ENCODE results near the gene ZSCAN5B. TPM values are rescaled to one million over a fixed set of nuclear protein-coding genes. Genes with fewer than 3 reads are reported as not detected.
A peak's percentile ranks its signal among the peaks of the same experiment; 100 is the strongest.

The ZSCAN5B gene
- total and polyA plus RNA-seq, 2 of the 13 experiments (the other 11 are each of a cell fraction or from before 2014, with no cell fraction given) = not detected

- TF ChIP-seq, protein P1, sequence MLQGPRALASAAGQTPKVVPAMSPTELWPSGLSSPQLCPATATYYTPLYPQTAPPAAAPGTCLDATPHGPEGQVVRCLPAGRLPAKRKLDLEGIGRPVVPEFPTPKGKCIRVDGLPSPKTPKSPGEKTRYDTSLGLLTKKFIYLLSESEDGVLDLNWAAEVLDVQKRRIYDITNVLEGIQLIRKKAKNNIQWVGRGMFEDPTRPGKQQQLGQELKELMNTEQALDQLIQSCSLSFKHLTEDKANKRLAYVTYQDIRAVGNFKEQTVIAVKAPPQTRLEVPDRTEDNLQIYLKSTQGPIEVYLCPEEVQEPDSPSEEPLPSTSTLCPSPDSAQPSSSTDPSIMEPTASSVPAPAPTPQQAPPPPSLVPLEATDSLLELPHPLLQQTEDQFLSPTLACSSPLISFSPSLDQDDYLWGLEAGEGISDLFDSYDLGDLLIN (CRISPR knock-in tag; IDR thresholded peaks at IDR 0.05; ENCODE audit: borderline replicate concordance) = no peak
- TF ChIP-seq POLR2A (IDR thresholded peaks at IDR 0.05; ENCODE audit: insufficient read depth in 1 of 2, low read depth in 2 of 2, low read length in 2 of 2) = peak; percentile 75 to 92
- TF ChIP-seq NRL (CRISPR knock-in tag; IDR thresholded peaks at IDR 0.05; ENCODE audit: borderline replicate concordance) = no peak
- TF ChIP-seq ZNF772 (CRISPR knock-in tag; IDR thresholded peaks at IDR 0.05) = peak; percentile 59; the same call in 1 of the 2 replicates
- TF ChIP-seq, protein P2, sequence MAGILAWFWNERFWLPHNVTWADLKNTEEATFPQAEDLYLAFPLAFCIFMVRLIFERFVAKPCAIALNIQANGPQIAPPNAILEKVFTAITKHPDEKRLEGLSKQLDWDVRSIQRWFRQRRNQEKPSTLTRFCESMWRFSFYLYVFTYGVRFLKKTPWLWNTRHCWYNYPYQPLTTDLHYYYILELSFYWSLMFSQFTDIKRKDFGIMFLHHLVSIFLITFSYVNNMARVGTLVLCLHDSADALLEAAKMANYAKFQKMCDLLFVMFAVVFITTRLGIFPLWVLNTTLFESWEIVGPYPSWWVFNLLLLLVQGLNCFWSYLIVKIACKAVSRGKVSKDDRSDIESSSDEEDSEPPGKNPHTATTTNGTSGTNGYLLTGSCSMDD (CRISPR knock-in tag; IDR thresholded peaks at IDR 0.05) = no peak
- TF ChIP-seq, protein P3, sequence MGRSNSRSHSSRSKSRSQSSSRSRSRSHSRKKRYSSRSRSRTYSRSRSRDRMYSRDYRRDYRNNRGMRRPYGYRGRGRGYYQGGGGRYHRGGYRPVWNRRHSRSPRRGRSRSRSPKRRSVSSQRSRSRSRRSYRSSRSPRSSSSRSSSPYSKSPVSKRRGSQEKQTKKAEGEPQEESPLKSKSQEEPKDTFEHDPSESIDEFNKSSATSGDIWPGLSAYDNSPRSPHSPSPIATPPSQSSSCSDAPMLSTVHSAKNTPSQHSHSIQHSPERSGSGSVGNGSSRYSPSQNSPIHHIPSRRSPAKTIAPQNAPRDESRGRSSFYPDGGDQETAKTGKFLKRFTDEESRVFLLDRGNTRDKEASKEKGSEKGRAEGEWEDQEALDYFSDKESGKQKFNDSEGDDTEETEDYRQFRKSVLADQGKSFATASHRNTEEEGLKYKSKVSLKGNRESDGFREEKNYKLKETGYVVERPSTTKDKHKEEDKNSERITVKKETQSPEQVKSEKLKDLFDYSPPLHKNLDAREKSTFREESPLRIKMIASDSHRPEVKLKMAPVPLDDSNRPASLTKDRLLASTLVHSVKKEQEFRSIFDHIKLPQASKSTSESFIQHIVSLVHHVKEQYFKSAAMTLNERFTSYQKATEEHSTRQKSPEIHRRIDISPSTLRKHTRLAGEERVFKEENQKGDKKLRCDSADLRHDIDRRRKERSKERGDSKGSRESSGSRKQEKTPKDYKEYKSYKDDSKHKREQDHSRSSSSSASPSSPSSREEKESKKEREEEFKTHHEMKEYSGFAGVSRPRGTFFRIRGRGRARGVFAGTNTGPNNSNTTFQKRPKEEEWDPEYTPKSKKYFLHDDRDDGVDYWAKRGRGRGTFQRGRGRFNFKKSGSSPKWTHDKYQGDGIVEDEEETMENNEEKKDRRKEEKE (IDR thresholded peaks at IDR 0.05) = no peak
- TF ChIP-seq ATF4 (CRISPR knock-in tag; IDR thresholded peaks at IDR 0.05) = peak in 1 of 2 experiments; percentile 78; a peak in 1 of 4 replicates
- TF ChIP-seq ZNF724P (CRISPR knock-in tag; IDR thresholded peaks at IDR 0.05; ENCODE audit: borderline replicate concordance) = 0 out of 2 replicates have a peak, but pooled peaks have one; percentile 25
- TF ChIP-seq, protein P4, sequence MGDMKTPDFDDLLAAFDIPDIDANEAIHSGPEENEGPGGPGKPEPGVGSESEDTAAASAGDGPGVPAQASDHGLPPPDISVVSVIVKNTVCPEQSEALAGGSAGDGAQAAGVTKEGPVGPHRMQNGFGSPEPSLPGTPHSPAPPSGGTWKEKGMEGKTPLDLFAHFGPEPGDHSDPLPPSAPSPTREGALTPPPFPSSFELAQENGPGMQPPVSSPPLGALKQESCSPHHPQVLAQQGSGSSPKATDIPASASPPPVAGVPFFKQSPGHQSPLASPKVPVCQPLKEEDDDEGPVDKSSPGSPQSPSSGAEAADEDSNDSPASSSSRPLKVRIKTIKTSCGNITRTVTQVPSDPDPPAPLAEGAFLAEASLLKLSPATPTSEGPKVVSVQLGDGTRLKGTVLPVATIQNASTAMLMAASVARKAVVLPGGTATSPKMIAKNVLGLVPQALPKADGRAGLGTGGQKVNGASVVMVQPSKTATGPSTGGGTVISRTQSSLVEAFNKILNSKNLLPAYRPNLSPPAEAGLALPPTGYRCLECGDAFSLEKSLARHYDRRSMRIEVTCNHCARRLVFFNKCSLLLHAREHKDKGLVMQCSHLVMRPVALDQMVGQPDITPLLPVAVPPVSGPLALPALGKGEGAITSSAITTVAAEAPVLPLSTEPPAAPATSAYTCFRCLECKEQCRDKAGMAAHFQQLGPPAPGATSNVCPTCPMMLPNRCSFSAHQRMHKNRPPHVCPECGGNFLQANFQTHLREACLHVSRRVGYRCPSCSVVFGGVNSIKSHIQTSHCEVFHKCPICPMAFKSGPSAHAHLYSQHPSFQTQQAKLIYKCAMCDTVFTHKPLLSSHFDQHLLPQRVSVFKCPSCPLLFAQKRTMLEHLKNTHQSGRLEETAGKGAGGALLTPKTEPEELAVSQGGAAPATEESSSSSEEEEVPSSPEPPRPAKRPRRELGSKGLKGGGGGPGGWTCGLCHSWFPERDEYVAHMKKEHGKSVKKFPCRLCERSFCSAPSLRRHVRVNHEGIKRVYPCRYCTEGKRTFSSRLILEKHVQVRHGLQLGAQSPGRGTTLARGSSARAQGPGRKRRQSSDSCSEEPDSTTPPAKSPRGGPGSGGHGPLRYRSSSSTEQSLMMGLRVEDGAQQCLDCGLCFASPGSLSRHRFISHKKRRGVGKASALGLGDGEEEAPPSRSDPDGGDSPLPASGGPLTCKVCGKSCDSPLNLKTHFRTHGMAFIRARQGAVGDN (CRISPR knock-in tag; IDR thresholded peaks at IDR 0.05) = no peak
- TF ChIP-seq, protein P5, sequence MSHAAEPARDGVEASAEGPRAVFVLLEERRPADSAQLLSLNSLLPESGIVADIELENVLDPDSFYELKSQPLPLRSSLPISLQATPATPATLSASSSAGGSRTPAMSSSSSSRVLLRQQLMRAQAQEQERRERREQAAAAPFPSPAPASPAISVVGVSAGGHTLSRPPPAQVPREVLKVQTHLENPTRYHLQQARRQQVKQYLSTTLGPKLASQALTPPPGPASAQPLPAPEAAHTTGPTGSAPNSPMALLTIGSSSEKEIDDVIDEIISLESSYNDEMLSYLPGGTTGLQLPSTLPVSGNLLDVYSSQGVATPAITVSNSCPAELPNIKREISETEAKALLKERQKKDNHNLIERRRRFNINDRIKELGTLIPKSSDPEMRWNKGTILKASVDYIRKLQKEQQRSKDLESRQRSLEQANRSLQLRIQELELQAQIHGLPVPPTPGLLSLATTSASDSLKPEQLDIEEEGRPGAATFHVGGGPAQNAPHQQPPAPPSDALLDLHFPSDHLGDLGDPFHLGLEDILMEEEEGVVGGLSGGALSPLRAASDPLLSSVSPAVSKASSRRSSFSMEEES (CRISPR knock-in tag; IDR thresholded peaks at IDR 0.05) = no peak; the same call in 1 of the 2 replicates
- no peak for TF ChIP-seq ZNF337 (CRISPR knock-in tag; IDR thresholded peaks at IDR 0.05; ENCODE audit: borderline replicate concordance, low read depth)
- no peak for TF ChIP-seq ZBTB14 (CRISPR knock-in tag; IDR thresholded peaks at IDR 0.05)
- no peak; the same call in 1 of the 2 replicates for TF ChIP-seq POGZ (CRISPR knock-in tag; IDR thresholded peaks at IDR 0.05)
- no peak for TF ChIP-seq HOXA5 (CRISPR knock-in tag; IDR thresholded peaks at IDR 0.05)
- peak; percentile 85 for TF ChIP-seq CEBPB (IDR thresholded peaks at IDR 0.05; ENCODE audit: borderline replicate concordance, low read depth, low read length)
Measured at GRCh38 chr19:56142087-56142787, 55.3 kb downstream of the ZSCAN5B start (continued).
